Measurements from ENCODE around the gene NECTIN1.

DNA sequence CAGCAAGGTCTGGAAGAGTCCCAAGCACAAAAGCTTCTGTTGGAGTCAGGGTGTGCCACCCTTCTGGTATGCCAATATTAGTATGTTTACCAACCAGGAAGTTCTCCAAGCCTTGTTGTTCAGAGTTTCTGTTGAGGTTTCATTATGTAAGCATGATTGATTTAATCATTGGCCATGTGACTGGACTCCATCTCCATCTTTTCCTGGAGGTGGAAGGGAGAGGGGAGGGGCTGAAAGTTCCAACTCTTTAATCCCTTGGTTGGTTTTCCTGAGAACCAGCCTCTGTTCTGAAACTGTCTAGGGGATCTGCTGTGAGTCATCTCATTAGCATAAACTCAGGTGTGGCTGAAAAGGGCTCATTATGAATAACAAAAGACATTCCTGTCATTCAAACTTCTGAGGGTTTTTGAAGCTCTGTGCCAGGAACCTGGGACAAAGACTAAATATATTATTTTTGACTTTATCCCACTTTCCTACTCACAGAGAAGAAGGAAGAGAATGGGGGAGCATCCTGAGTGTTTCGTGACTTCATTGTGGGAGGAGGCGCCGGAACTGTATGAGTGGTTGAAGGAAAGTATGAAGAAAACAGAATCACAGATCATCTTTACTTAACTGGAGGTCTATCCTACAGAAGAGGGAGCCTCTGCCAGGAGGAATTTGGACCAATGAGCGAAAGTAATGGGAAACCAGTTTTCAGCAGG, 138.2 kb downstream of the NECTIN1 start:
- TF ChIP-seq, protein P1, sequence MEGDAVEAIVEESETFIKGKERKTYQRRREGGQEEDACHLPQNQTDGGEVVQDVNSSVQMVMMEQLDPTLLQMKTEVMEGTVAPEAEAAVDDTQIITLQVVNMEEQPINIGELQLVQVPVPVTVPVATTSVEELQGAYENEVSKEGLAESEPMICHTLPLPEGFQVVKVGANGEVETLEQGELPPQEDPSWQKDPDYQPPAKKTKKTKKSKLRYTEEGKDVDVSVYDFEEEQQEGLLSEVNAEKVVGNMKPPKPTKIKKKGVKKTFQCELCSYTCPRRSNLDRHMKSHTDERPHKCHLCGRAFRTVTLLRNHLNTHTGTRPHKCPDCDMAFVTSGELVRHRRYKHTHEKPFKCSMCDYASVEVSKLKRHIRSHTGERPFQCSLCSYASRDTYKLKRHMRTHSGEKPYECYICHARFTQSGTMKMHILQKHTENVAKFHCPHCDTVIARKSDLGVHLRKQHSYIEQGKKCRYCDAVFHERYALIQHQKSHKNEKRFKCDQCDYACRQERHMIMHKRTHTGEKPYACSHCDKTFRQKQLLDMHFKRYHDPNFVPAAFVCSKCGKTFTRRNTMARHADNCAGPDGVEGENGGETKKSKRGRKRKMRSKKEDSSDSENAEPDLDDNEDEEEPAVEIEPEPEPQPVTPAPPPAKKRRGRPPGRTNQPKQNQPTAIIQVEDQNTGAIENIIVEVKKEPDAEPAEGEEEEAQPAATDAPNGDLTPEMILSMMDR (conservative IDR thresholded peaks at IDR 0.05; ENCODE audit: low read depth, low read length): no peak
- no peak for TF ChIP-seq EZH2 (IDR thresholded peaks at IDR 0.05; ENCODE audit: low read length, unreplicated experiment)

Data from PC-3 (cell line).